Neural cell (in vitro differentiated cells): ENCODE results near the gene GNPDA2. TPM values are rescaled to one million over a fixed set of nuclear protein-coding genes. Genes with fewer than 3 reads are reported as not detected.
A peak's percentile ranks its signal among the peaks of the same experiment; 100 is the strongest.

Experiments used
- H2AFZ ChIP-seq: fragments of 200-600, 300-800 bp; sonication (generic), shearing (Covaris generic); 2 replicates; pipeline ENCODE4 v1.6.0; 2014; ENCODE audit warnings: low read depth, mild to moderate bottlenecking, antibody characterized with exemption, low read length, moderate library complexity
- H3F3A ChIP-seq: fragments of 200-600 bp; shearing (Covaris generic); 2 replicates; pipeline ENCODE4 v1.6.1; 2016; ENCODE audit warnings: mild to moderate bottlenecking, moderate library complexity, mixed read lengths, antibody characterized with exemption, low read length; ENCODE audit not compliant: insufficient read depth, poor library complexity, severe bottlenecking
- H3K27ac ChIP-seq: fragments of 200-600, 300-800 bp; sonication (generic), shearing (Covaris generic); 2 replicates; pipeline ENCODE4 v1.5.1; 2014; ENCODE audit warnings: mild to moderate bottlenecking, low read length, moderate library complexity
- H3K27me3 ChIP-seq: fragments of 300-800, 200-600 bp; sonication (generic), shearing (Covaris generic); 2 replicates; pipeline ENCODE4 v1.6.0; 2014; ENCODE audit warnings: mild to moderate bottlenecking, low read depth, low read length, moderate library complexity; ENCODE audit not compliant: insufficient read depth
- H3K36me3 ChIP-seq: fragments of 300-800, 200-600 bp; sonication (generic), shearing (Covaris generic); 2 replicates; pipeline ENCODE4 v1.5.1; 2014; ENCODE audit warnings: mild to moderate bottlenecking, antibody characterized with exemption, low read length, moderate library complexity; ENCODE audit not compliant: insufficient read depth
- H3K4me2 ChIP-seq: fragments of 300-800, 200-600 bp; sonication (generic), shearing (Covaris generic); 2 replicates; pipeline ENCODE4 v1.6.0; 2014; ENCODE audit warnings: mild to moderate bottlenecking, low read length
- H3K4me3 ChIP-seq: fragments of 300-800, 200-600 bp; sonication (generic), shearing (Covaris generic); 2 replicates; pipeline ENCODE4 v1.5.1; 2014; ENCODE audit warnings: mild to moderate bottlenecking, low read length, moderate library complexity
- H3K79me2 ChIP-seq: fragments of 200-600 bp; shearing (Covaris generic); replicated peaks from 2 replicates; pipeline ENCODE4 v1.6.0; 2014; ENCODE audit warnings: mild to moderate bottlenecking, low read length, moderate library complexity; ENCODE audit not compliant: insufficient read depth
- H3K9ac ChIP-seq: fragments of 300-800, 200-600 bp; sonication (generic), shearing (Covaris generic); 2 replicates; pipeline ENCODE4 v1.6.1; 2016; ENCODE audit warnings: mild to moderate bottlenecking, low read length, mixed read lengths
- H3K9me2 ChIP-seq: fragments of 200-600 bp; shearing (Covaris generic); 2 replicates; pipeline ENCODE4 v1.6.1; 2016; ENCODE audit warnings: mild to moderate bottlenecking, low read length, mixed read lengths; ENCODE audit not compliant: insufficient read depth
- H3K9me3 ChIP-seq: fragments of 200-600, 300-800 bp; sonication (generic), shearing (Covaris generic); 2 replicates; pipeline ENCODE4 v1.6.1; 2016; ENCODE audit warnings: mild to moderate bottlenecking, mixed run types, low read length, moderate library complexity, mixed read lengths
- H4K20me1 ChIP-seq: fragments of 200-600 bp; shearing (Covaris generic); 2 replicates; pipeline ENCODE4 v1.6.1; 2016; ENCODE audit warnings: mild to moderate bottlenecking, mixed run types; ENCODE audit not compliant: insufficient read depth
- EP300 ChIP-seq: fragments of 450-650 bp; conservative IDR thresholded peaks from 2 replicates; pipeline ENCODE4 v1.6.1; 2014; ENCODE audit warnings: antibody characterized with exemption, mild to moderate bottlenecking, moderate library complexity; ENCODE audit not compliant: poor library complexity, severe bottlenecking
- EZH2 ChIP-seq: fragments of 200-600, 300-800 bp; shearing (Covaris generic), sonication (generic); IDR thresholded peaks from 2 replicates; pipeline ENCODE4 v1.6.1; 2014; ENCODE audit warnings: antibody characterized with exemption, low read length, borderline replicate concordance, mild to moderate bottlenecking; ENCODE audit not compliant: insufficient read depth, poor library complexity, severe bottlenecking
- MXI1 ChIP-seq: fragments of 450-650 bp; conservative IDR thresholded peaks from 2 replicates; pipeline ENCODE4 v1.6.1; 2014; ENCODE audit warnings: antibody characterized with exemption, mild to moderate bottlenecking; ENCODE audit not compliant: poor library complexity, severe bottlenecking
- POLR2AphosphoS5 ChIP-seq: IDR thresholded peaks from 2 replicates; pipeline ENCODE4 v1.6.1; 2012
- RAD21 ChIP-seq: fragments of 450-650 bp; conservative IDR thresholded peaks from 2 replicates; pipeline ENCODE4 v1.6.1; 2014; ENCODE audit warnings: antibody characterized with exemption, mild to moderate bottlenecking, moderate library complexity
- SMC3 ChIP-seq: fragments of 450-650 bp; conservative IDR thresholded peaks from 2 replicates; pipeline ENCODE4 v1.6.1; 2014; ENCODE audit warnings: antibody characterized with exemption, mild to moderate bottlenecking, moderate library complexity; ENCODE audit not compliant: poor library complexity
- TAF1 ChIP-seq: IDR thresholded peaks from 2 replicates; pipeline ENCODE4 v1.6.1; 2012; ENCODE audit warnings: low read depth
- polyA minus RNA-seq: library from RNA; depleted of rRNA, polyadenylated mRNA; stranded (reverse); fragments of >200 nt; gene quantifications from 2 replicates; pipeline ENCODE4 v1.2.3, GENCODE V29; 2014
- polyA plus RNA-seq: library from polyadenylated mRNA; depleted of rRNA; stranded (reverse); fragments of >200 nt; gene quantifications from 2 replicates; pipeline ENCODE4 v1.2.3, GENCODE V29; 2014
- TF ChIP-seq, protein P1 (sequence below): IDR thresholded peaks from 2 replicates; pipeline ENCODE4 v1.6.1; 2012; ENCODE audit warnings: borderline replicate concordance
- TF ChIP-seq, protein P2 (sequence below): fragments of 450-650 bp; IDR thresholded peaks from 2 replicates; pipeline ENCODE4 v1.5.1; 2014; ENCODE audit warnings: antibody characterized with exemption, mild to moderate bottlenecking, moderate library complexity; ENCODE audit not compliant: poor library complexity, severe bottlenecking

Gene GNPDA2
- polyA plus RNA-seq (33.5 and 40.7 TPM in 2 replicates), polyA minus RNA-seq (36.0 and 38.5 TPM in 2 replicates)

- Histone ChIP-seq H2AFZ (peak within 1 kb of the TSS; percentile 81), H3F3A (no peaks in the 10 kb centered on the region), H3K36me3 (no peaks in the 10 kb centered on the region)
Measured at GRCh38 chr4:44726038-44726871, at the start of gene GNPDA2. Gene GNPDA2 (minus strand): TSS chr4:44726556. CDS start chr4:44722207, 4,349 bp downstream.

DNA sequence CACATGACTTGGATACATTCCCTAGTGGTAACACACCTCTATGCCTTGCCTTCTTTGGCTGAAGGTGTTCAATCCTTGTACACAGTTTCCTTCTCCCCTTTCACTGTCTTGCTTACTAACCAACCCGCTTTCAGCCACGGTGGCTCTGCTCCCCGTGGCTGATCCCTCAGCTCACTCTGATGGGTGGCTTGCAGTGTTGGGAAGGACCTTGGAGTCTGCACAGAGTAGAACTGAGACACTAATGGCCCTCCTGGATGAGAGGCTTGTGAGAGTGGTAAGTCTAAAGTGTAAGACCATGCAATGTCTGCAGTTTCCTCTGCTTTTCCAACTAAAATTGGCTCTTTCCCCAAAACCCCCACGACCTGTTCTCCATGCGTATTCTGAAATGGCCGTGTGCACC, 46.0 kb upstream of the GNPDA2 start:
- no peaks in the 10 kb centered on the region for H3K36me3 ChIP-seq
- no peaks in the 10 kb centered on the region for H3K27me3 ChIP-seq
- no peaks in the 10 kb centered on the region for H3K9me2 ChIP-seq
- TF ChIP-seq MXI1 = no peak
- TF ChIP-seq, protein P1, sequence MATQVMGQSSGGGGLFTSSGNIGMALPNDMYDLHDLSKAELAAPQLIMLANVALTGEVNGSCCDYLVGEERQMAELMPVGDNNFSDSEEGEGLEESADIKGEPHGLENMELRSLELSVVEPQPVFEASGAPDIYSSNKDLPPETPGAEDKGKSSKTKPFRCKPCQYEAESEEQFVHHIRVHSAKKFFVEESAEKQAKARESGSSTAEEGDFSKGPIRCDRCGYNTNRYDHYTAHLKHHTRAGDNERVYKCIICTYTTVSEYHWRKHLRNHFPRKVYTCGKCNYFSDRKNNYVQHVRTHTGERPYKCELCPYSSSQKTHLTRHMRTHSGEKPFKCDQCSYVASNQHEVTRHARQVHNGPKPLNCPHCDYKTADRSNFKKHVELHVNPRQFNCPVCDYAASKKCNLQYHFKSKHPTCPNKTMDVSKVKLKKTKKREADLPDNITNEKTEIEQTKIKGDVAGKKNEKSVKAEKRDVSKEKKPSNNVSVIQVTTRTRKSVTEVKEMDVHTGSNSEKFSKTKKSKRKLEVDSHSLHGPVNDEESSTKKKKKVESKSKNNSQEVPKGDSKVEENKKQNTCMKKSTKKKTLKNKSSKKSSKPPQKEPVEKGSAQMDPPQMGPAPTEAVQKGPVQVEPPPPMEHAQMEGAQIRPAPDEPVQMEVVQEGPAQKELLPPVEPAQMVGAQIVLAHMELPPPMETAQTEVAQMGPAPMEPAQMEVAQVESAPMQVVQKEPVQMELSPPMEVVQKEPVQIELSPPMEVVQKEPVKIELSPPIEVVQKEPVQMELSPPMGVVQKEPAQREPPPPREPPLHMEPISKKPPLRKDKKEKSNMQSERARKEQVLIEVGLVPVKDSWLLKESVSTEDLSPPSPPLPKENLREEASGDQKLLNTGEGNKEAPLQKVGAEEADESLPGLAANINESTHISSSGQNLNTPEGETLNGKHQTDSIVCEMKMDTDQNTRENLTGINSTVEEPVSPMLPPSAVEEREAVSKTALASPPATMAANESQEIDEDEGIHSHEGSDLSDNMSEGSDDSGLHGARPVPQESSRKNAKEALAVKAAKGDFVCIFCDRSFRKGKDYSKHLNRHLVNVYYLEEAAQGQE = no peak
- TF ChIP-seq POLR2AphosphoS5 = no peak
- TF ChIP-seq RAD21 = no peak
- no peak for TF ChIP-seq SMC3
- TF ChIP-seq, protein P2, sequence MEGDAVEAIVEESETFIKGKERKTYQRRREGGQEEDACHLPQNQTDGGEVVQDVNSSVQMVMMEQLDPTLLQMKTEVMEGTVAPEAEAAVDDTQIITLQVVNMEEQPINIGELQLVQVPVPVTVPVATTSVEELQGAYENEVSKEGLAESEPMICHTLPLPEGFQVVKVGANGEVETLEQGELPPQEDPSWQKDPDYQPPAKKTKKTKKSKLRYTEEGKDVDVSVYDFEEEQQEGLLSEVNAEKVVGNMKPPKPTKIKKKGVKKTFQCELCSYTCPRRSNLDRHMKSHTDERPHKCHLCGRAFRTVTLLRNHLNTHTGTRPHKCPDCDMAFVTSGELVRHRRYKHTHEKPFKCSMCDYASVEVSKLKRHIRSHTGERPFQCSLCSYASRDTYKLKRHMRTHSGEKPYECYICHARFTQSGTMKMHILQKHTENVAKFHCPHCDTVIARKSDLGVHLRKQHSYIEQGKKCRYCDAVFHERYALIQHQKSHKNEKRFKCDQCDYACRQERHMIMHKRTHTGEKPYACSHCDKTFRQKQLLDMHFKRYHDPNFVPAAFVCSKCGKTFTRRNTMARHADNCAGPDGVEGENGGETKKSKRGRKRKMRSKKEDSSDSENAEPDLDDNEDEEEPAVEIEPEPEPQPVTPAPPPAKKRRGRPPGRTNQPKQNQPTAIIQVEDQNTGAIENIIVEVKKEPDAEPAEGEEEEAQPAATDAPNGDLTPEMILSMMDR = no peak
- TF ChIP-seq EZH2 = no peak
- TF ChIP-seq TAF1 = no peak
- TF ChIP-seq EP300 = no peak
- H4K20me1 ChIP-seq = no peaks in the 10 kb centered on the region
- H3K9me3 ChIP-seq = peaks cover 5% of the 10 kb centered on the region
- H2AFZ ChIP-seq = no peak overlapping the region
- H3K4me2 ChIP-seq = no peak overlapping the region
- H3K79me2 ChIP-seq = no peaks in the 10 kb centered on the region
- no peak overlapping the region for H3K4me3 ChIP-seq
- no peaks in the 10 kb centered on the region for H3F3A ChIP-seq
- no peak overlapping the region for H3K27ac ChIP-seq
- H3K9ac ChIP-seq = no peak overlapping the region

More at GRCh38 chr4:44726038-44726871, at the start of gene GNPDA2:
- H3K4me3 ChIP-seq = peak within 1 kb of the TSS; percentile 85
- H3K9ac ChIP-seq = peak within 1 kb of the TSS; percentile 79
- no peaks in the 10 kb centered on the region for H3K9me2 ChIP-seq
- H3K79me2 ChIP-seq = peaks cover 39% of the 10 kb centered on the region
- H3K9me3 ChIP-seq = no peaks in the 10 kb centered on the region
- peak within 1 kb of the TSS; percentile 76 for H3K4me2 ChIP-seq
- no peaks in the 10 kb centered on the region for H4K20me1 ChIP-seq
- H3K27me3 ChIP-seq = no peaks in the 10 kb centered on the region
- TF ChIP-seq, protein P2 = peak; percentile 50
- peak; percentile 78 for TF ChIP-seq TAF1
- TF ChIP-seq EP300 = no peak
- TF ChIP-seq, protein P1 = peak; percentile 57
- no peak for TF ChIP-seq SMC3
- TF ChIP-seq RAD21 = no peak
- TF ChIP-seq POLR2AphosphoS5 = peak; percentile 80
- peak; percentile 65 for TF ChIP-seq MXI1
- H3K27ac ChIP-seq = peak within 1 kb of the TSS; percentile 61
